ENCODE results near the gene HAPLN1.
A peak's percentile ranks its signal among the peaks of the same experiment; 100 is the strongest.
"Not testable (repeated sequence)": the region's sequence is repeated elsewhere in the genome, so short reads cannot be mapped to it uniquely, and the experiment has no call there.

Gene HAPLN1

GRCh38 chr5:83720836-83721537 is at the start of gene HAPLN1:
HAPLN1 (minus strand) TSS chr5:83720855; CDS start chr5:83673523, 47,332 bp downstream.
- DNase-seq: no peak

DNA sequence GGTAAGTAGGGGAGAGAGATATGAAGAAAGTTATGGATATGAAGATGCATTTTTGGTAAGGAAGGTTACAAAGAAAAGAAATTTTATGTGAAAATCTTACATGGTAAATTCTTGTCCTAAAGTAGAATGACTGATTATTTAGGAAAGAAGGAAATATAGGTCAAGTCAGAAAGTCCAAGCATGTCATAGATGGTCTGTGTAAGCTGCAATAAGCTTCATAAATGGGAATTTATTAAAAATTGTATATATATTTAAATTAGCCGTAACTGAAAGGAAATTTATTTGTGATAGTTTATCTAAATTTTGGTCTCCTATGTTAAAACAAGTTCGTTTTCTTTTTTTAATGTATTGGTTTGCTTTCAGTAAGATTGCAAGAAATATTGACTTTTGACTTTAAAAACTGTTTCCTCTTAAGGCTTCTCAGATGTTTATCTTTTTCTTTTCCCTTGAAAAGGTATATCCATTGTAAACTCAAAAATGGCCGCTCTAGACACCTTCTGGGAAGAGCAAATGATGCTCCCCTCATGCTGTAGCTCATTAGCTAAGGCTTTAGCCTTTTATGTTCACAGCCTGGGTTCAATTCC is 46.8 kb upstream of the HAPLN1 start:
- DNase-seq: no peak

GRCh38 chr5:83764101-83764500 is 43.4 kb upstream of the HAPLN1 start:
- DNase-seq: no peak

DNA sequence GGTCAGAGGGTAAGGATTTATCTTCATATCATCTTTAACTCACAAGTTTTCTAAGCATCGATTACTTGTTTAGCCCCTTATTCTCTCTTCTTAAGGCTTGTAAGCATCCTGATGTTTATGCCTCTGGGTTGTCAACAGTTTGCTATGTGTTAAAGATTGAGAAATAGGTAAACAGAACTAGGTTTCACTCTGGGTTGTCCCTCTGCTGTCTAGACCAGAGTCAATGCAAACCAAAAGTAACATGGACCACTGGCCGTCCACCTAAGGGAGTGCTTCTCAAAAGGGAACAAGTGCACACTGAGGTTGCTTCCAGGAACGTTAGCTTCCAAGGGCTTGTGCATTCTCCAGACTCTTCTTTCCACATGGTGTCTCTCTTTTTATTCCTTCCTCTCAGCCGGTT is 39.9 kb upstream of the HAPLN1 start:
- DNase-seq: no peak

GRCh38 chr5:83752700-83753099 is 32.0 kb upstream of the HAPLN1 start:
- DNase-seq: no peak

DNA sequence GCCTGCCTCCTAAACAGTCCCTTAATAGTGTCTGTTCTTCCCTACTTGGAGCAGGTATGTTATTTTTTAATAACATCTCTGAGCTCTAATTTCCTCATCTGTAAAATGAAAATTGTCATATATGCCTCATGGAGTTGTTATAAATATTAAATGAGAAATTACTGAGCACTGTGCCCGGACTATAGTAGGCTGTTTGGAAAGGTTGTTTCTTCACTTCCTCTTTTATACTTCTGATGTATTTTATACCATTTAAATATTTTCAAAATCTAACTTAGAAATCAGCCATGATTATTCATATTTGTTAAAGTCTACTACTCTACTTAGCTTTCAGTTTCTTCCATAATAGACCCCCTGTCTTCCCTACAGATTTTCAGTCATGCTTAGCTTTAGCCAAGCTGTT is 30.5 kb upstream of the HAPLN1 start:
- no peak for DNase-seq

DNA sequence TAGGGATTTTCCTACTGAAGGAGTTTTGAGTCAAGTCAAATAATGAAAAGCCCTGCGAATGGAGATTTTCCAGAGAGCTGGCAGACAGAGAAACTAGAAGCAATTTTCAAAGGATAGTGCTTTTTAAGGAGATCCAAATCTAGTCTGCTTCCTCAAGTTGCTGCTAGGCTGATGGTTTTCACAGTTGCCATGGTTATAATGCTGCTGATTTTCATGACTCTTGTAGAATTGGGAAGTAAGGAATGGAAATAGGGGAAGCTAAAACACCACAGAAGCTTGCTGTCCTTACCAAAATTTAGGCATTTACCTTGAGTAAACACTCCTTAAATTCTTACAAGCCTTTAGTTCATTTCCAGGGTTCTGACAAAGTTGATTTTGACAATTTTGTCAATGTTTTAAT is 30.1 kb upstream of the HAPLN1 start:
- no peak for DNase-seq

DNA sequence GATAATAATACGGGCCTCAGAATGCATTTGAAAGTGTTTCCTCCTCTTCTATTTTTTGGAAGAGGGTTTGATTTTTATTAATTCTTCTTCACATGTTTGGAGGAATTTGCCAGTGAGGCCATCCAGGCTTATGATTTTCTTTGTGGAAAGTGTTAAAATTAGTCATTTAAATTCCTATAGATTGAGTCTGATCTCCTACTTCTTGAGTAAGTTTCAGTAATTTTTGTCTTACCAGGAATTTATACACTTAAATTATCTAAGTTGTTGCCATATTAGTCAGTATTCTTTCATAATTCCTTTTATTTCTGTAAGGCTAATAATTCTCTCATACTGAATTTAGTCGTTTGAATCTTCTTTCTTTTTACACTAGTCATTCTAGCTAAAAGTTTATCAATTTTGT is 25.2 kb upstream of the HAPLN1 start:
- no peak for DNase-seq

DNA sequence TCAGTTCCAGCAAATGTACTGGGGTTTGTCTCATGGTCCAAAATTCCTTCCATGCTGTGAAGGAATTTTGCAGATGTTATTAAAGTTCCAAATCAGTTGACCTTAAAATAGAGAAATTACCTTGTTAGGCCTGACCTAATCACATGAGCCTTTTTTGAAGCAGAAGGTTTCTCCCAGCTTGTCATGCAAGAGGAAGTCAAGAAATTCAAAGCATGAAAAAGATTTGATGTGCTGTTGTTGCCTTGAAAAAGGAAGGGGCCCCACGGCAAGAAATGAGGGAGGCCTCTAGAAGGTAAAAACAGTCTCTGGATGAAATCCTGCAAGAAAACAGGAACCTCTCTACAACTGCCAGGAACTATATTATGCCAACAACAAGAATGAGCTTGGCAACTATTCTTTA is 24.2 kb upstream of the HAPLN1 start:
- DNase-seq: no peak

DNA sequence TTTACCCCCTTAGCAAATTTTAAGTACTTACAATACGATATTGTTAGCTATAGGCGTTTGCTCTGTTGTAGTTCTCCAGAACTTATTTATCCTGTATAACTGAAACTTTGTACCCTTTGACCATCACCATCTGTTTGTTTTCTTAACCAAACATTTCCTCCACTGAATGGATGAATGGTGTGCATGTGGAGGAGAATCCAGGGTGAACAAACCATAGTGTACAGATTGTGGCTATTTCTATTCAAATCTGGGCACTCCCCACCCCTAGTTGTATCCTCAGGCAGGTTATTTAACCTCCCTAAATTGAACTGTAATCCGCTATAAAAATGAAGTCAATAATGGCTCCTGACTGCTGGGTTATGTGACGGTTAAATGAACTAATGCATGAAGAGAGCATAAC is 21.4 kb upstream of the HAPLN1 start:
- DNase-seq: no peak

- DNase-seq: no peak
Observed at GRCh38 chr5:83741571-83741970, 20.9 kb upstream of the HAPLN1 start.

DNA sequence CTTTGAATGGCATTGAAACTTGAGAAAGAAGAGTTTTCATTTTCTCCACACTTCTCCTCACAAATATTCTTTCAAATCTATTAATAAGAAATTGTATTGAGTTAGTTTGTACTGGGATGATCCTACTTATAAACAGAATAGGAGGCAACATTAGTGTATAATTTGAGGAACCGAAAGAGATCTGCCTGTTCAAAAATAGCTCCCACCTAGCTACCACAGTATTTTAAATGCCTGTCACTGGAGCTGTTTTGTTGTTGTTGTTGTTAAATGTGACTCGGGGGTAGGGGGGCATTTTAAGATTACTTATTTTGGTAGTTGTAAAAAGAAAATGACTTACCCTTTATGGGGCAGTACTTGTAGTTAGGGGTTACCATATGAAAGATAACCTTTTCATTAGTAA is 20.1 kb upstream of the HAPLN1 start:
- no peak for DNase-seq

- DNase-seq: not testable (repeated sequence)
Observed at GRCh38 chr5:83736169-83736568, 15.5 kb upstream of the HAPLN1 start.

- DNase-seq: not testable (repeated sequence)
Observed at GRCh38 chr5:83735058-83735457, 14.4 kb upstream of the HAPLN1 start.

DNA sequence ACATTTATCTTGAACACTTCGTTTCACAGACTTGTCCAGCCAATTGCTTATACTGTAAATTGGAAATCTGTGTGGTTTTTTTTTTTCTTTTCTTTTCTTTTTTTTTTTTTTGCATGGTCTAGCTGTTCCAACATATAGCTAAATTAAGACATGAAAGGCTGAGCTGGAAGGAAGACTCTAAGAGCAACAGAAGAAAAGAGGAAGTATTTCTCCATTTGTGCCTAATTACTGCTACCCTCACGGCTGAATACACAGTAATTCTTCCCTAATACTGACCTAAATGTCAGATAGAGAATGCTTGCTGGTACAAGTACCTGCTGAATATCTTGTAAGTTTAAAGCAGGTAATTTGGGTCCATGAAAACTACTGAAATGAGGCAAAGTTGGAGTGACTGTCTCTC is 11.0 kb upstream of the HAPLN1 start:
- no peak for DNase-seq

GRCh38 chr5:83729362-83729761 is 8.7 kb upstream of the HAPLN1 start:
- DNase-seq: no peak

DNA sequence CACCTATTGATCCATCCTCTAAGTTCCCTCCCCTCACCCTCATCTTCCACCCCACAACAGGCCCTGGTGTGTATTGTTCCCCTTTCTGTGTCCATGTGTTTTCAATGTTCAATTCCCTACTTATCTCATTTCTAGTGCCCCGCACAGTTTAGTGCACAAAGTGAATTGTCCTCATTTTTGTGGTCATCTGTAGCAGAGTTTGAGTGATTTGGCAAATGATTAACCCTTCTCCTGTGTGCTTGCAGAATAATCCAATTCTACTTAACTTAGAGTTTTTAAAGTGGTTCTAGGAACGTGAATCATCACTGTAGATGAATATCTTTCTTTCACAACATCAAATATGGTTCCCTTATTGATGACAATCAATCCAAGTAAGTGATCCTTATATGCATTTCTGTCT is 6.3 kb upstream of the HAPLN1 start:
- DNase-seq: no peak

GRCh38 chr5:83724935-83725334 is 4.3 kb upstream of the HAPLN1 start:
- DNase-seq: no peak

- DNase-seq: no peak
Observed at GRCh38 chr5:83724001-83724400, 3.3 kb upstream of the HAPLN1 start.

GRCh38 chr5:83723031-83723430 is 2.4 kb upstream of the HAPLN1 start:
- no peak for DNase-seq

GRCh38 chr5:83721953-83722901 is 1.6 kb upstream of the HAPLN1 start:
- DNase-seq: peak; percentile 16

- no peak for DNase-seq
Observed at GRCh38 chr5:83718936-83719495, 1.6 kb downstream of the HAPLN1 start.

GRCh38 chr5:83718195-83718825 is 2.3 kb downstream of the HAPLN1 start:
- DNase-seq: peak; percentile 31
